Esophagus muscularis mucosa (tissue), 4 donors: ENCODE measurements around the gene COMTD1. TPM values are rescaled to one million over a fixed set of nuclear protein-coding genes. Genes with fewer than 3 reads are reported as not detected.

ENCODE experiments used
- DNase-seq: peaks from one replicate; pipeline ENCODE4 v3.0.0-alpha.2; 2017; ENCODE audit errors: extremely low spot score
- H3K27ac ChIP-seq, 4 donors: fragments of 200-600 bp; sonication (generic); replicated peaks in 1 of 4; 1 replicate in 3 of 4; 2 replicates in 1 of 4; pipeline ENCODE4 v1.5.1; 2016 to 2019; ENCODE audit warnings: mild to moderate bottlenecking in 1 of 4
- H3K27me3 ChIP-seq, 4 donors: fragments of 200-600 bp; sonication (generic); one replicate each; pipeline versions ENCODE4 v1.5.1 to v1.6.0; 2016 to 2019
- H3K36me3 ChIP-seq, 4 donors: fragments of 200-600 bp; sonication (generic); one replicate each; pipeline ENCODE4 v1.5.1; 2016 to 2019
- H3K4me1 ChIP-seq, 4 donors: fragments of 200-600 bp; sonication (generic); one replicate each; pipeline ENCODE4 v1.5.1; 2016 to 2019
- H3K4me3 ChIP-seq, 4 donors: fragments of 200-600 bp; sonication (generic); 1 replicate in 2 of 4; 2 replicates in 2 of 4; pipeline ENCODE4 v1.5.1; 2016 to 2019; ENCODE audit warnings: mild to moderate bottlenecking in 4 of 4, moderate library complexity in 1 of 4
- H3K9me3 ChIP-seq, 4 donors: fragments of 200-600 bp; sonication (generic); 1 replicate in 3 of 4; 2 replicates in 1 of 4; pipeline ENCODE4 v1.5.1; 2016 to 2019
- EP300 ChIP-seq: sonication (generic); formaldehyde crosslinking; IDR thresholded peaks from one replicate; pipeline ENCODE4 v1.6.1; 2017; ENCODE audit warnings: antibody characterized with exemption
- POLR2A ChIP-seq: fragments of 450-650 bp; IDR thresholded peaks from one replicate; pipeline ENCODE4 v1.6.1; 2017; ENCODE audit warnings: antibody characterized with exemption, moderate library complexity, mild to moderate bottlenecking, low read depth
- POLR2AphosphoS5 ChIP-seq, 2 donors: sonication (generic); formaldehyde crosslinking; IDR thresholded peaks; one replicate each; pipeline ENCODE4 v1.6.1; 2017; ENCODE audit warnings: antibody characterized with exemption in 2 of 2
- WGBS: methylation state at CpG from one replicate; pipeline ENCODE4 v1.1.5; 2018; 5-methylcytosine and 5-hydroxymethylcytosine counted together
- intact Hi-C: fragments of 100-400 bp; cut with DNase I; formaldehyde crosslinking; loops from one replicate; pipeline ENCODE4 v1.15.1; 2023
- total RNA-seq, 4 donors: library from RNA; depleted of rRNA; stranded (reverse); fragments of >200 nt; gene quantifications; one replicate each; pipeline versions ENCODE4 v1.1.0 to v1.2.1, GENCODE V29; 2016
- TF ChIP-seq, protein P1 (sequence below), 3 experiments: fragments of 200-600 bp in 2 of 3; fragments of 450-650 bp in 1 of 3; sonication (generic) in 2 of 3; IDR thresholded peaks; one replicate each; pipeline ENCODE4 v1.5.1; 2017 to 2019; ENCODE audit warnings: antibody characterized with exemption in 3 of 3, mild to moderate bottlenecking in 2 of 3, moderate library complexity in 1 of 3

COMTD1 gene
- total RNA-seq, 4 donors from 2014 or later = 23.7 to 44.5 (median 28.1) TPM

DNA sequence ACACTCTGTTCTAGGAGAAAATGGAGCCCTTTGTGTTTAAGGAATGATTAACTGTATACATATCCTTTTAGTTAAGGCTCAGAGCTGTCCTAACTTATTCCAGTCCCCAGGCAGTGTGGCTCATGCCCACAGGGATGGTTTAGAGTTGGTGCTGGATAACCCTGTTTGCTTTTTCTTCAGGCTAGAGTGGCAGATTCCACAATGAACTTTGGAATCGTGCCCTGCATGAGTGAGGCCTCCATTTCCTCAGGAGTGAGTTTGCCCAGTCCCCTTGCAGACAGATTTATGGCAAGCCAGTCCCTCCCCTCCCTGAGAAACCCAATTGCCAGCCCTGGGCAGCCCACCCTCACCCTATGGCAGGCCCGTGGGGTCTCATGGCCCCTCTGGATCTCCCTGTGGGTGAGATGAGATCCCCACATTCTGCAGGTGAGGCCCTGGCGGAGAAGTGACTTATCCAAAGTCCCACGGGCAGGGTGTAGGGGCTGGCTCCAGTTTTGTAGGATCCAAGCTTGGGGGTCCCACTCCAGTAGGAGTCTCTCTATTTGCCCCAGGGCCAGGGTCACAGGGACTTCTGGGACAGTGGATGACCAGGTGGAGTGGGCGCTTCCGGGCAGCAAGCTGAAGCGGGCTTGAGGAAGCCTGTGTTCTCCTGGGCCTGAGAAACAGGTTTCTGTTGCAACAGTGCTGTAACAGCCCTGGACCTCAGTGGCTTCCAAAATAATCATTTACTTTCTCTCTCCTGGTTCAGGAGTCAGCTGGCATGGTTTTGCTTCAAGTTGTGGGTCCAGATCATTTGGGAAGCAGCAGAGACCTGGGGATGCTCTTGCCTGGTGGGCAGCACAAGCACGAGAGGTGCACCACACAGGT, 9.0 kb upstream of the COMTD1 start:
- no peaks in the 10 kb centered on the region for H3K27me3 ChIP-seq
- TF ChIP-seq POLR2A (no peak), POLR2AphosphoS5 (IDR thresholded peaks at IDR 0.05) (no peak), EP300 (no peak)
- TF ChIP-seq, protein P1, sequence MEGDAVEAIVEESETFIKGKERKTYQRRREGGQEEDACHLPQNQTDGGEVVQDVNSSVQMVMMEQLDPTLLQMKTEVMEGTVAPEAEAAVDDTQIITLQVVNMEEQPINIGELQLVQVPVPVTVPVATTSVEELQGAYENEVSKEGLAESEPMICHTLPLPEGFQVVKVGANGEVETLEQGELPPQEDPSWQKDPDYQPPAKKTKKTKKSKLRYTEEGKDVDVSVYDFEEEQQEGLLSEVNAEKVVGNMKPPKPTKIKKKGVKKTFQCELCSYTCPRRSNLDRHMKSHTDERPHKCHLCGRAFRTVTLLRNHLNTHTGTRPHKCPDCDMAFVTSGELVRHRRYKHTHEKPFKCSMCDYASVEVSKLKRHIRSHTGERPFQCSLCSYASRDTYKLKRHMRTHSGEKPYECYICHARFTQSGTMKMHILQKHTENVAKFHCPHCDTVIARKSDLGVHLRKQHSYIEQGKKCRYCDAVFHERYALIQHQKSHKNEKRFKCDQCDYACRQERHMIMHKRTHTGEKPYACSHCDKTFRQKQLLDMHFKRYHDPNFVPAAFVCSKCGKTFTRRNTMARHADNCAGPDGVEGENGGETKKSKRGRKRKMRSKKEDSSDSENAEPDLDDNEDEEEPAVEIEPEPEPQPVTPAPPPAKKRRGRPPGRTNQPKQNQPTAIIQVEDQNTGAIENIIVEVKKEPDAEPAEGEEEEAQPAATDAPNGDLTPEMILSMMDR (IDR thresholded peaks at IDR 0.05) = no peak
- no peak overlapping the region for H3K4me3 ChIP-seq
- WGBS = 79% methylated on average over 6 of the region's 8 CpGs
- no peak overlapping the region for H3K27ac ChIP-seq
- no peaks in the 10 kb centered on the region for H3K4me1 ChIP-seq
- DNase-seq = no peak
- intact Hi-C loops = no loop called here
- no peaks in the 10 kb centered on the region for H3K36me3 ChIP-seq
- H3K9me3 ChIP-seq = no peaks in the 10 kb centered on the region

DNA sequence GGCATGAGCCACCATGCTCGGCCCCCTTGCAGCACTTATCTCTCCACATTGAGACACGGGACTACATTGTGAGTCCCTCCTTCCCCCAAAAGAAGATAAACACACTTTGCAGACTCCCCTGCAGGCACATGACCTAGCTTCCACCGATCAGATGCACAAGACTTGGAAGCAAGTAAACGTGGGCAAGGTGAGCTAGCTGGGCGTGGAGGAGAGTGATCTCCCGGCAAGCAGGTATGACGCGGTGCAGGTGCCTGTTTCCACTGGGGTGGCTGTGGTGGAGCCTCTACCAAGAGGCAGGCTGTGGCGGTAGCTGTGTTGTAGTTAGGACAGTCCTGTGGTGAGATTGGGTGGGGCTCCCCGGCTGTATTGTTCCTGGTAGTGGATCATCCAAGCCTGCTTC, 7.7 kb upstream of the COMTD1 start:
- no peak overlapping the region for H3K27ac ChIP-seq
- intact Hi-C loops = no loop called here
- no peaks in the 10 kb centered on the region for H3K9me3 ChIP-seq
- H3K4me3 ChIP-seq = no peak overlapping the region
- 91% methylated on average over 9 of the region's 10 CpGs for WGBS
- no peaks in the 10 kb centered on the region for H3K27me3 ChIP-seq
- H3K4me1 ChIP-seq = no peaks in the 10 kb centered on the region
- TF ChIP-seq EP300 (no peak), POLR2AphosphoS5 (IDR thresholded peaks at IDR 0.05) (no peak), POLR2A (no peak)
- TF ChIP-seq, protein P1 (IDR thresholded peaks at IDR 0.05) = no peak
- DNase-seq = no peak
- no peaks in the 10 kb centered on the region for H3K36me3 ChIP-seq

DNA sequence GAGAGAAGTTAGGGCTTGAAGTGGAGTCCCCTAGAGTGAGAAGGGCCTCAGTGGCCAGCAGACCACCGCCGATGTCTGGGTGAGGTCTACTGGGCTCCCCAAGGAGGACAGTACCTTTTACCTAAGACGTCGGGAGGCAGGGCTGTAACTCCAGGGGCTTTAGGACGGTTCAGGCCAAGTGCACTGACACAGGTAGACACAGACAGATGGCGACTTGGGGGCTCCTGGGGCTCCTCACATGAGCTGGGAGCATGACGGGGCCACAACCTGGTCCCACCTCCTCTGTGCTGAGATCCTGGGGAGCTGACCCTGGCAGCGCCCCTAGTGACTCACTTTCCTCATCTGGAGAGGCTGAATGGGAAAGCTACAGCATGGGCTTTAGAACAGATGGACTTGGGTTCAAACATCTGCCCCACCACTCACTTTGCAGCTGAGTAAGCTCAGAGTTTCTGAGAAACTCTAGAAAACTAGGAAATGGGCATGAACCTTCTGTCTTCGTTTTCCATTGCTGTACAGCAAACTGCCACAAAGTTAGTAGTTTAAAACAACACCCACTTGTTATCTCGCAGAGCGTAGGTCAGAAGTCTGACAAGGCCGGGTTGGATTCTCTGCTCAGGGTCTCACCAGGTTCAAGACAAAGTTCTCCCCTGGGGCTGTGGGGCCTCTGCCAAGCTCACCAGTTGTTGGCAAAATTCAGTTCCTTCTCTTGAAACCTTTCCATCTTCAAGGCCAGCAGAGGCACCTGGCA, 4.7 kb upstream of the COMTD1 start:
- H3K4me1 ChIP-seq = peaks cover 5 to 11% (median 6%) of the 10 kb centered on the region in 4 donors
- H3K9me3 ChIP-seq = no peaks in the 10 kb centered on the region
- DNase-seq = no peak
- no peak overlapping the region for H3K27ac ChIP-seq
- WGBS = 91% methylated on average over 8 of the region's 12 CpGs
- TF ChIP-seq EP300 = no peak
- no peak for TF ChIP-seq POLR2AphosphoS5 (IDR thresholded peaks at IDR 0.05)
- no peak for TF ChIP-seq POLR2A
- no peak overlapping the region for H3K4me3 ChIP-seq
- no peaks in the 10 kb centered on the region for H3K36me3 ChIP-seq
- no peaks in the 10 kb centered on the region for H3K27me3 ChIP-seq
- intact Hi-C loops = no loop called here

DNA sequence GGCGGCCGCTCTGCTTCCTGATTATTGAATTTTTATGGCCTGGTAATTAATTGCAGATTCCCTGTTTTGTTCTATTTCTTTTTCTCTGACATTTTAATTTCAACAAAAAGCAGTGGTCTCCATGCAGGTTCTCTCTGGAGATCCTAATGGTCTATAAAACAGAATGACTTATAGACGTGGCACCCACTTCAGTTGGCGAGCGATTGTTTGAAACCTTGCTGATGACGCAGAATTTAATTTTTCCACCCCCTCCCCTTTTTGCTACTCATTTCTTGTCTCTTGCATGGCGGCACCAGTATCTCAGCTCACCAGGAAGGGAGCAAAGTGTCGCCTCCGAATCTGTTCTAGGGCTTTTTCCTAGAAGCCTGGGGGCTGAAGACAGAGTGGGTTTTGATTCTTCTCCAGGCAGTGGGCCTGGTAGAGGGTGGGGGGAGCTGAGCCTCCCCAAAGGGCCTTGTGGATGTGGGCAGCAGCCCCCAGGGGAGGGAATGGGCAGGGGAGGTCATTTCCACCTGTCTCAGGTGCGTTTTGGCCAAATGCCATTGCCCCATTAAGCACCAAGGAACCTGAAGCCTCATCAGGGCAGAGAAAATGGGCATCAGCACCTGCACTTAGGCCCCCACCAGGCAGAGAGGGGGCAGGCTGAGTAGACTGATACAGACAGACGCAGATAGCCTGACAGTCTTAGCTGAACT, 3.5 kb upstream of the COMTD1 start:
- DNase-seq = no peak
- H3K4me1 ChIP-seq = peaks cover 8 to 23% (median 18%) of the 10 kb centered on the region in 4 donors
- intact Hi-C loops = loop anchor here (5.0 kb wide), 1 partner anchor 997 kb away; no protein-coding TSS in a partner anchor
- no peak overlapping the region for H3K4me3 ChIP-seq
- TF ChIP-seq POLR2A (no peak), EP300 (no peak), POLR2AphosphoS5 (IDR thresholded peaks at IDR 0.05) (no peak)
- TF ChIP-seq, protein P1 (IDR thresholded peaks at IDR 0.05) = no peak
- no peaks in the 10 kb centered on the region for H3K9me3 ChIP-seq
- H3K27me3 ChIP-seq = no peaks in the 10 kb centered on the region
- no peaks in the 10 kb centered on the region for H3K36me3 ChIP-seq
- WGBS = 94% methylated on average over 11 of the region's 11 CpGs
- no peak overlapping the region for H3K27ac ChIP-seq
